GM13977 (cell line): ENCODE data around the gene MAFG.

Source experiments
- DNase-seq: peaks from one replicate; pipeline ENCODE4 v3.0.0; 2012; ENCODE audit warnings: low spot score
- in situ Hi-C: fragments of 300-500 bp; cut with MboI; formaldehyde crosslinking; loops from one replicate; pipeline ENCODE4 v1.12.0; 2022; ENCODE audit warnings: low sequenced_read_pairs, low pct_unique_long_range_greater_than_20kb, mixed read lengths, inconsistent platforms; ENCODE audit not compliant: unreplicated experiment
- TF ChIP-seq, protein P1 (sequence below): IDR thresholded peaks from 2 replicates; pipeline ENCODE4 v1.5.1; 2012; ENCODE audit warnings: mild to moderate bottlenecking, control low read depth; ENCODE audit not compliant: insufficient read depth; ENCODE audit errors: extremely low read depth, missing control alignments

The MAFG gene

GRCh38 chr17:81957691-81958432 lies 30.3 kb upstream of the MAFG start:
- DNase-seq: no peak
- TF ChIP-seq, protein P1, sequence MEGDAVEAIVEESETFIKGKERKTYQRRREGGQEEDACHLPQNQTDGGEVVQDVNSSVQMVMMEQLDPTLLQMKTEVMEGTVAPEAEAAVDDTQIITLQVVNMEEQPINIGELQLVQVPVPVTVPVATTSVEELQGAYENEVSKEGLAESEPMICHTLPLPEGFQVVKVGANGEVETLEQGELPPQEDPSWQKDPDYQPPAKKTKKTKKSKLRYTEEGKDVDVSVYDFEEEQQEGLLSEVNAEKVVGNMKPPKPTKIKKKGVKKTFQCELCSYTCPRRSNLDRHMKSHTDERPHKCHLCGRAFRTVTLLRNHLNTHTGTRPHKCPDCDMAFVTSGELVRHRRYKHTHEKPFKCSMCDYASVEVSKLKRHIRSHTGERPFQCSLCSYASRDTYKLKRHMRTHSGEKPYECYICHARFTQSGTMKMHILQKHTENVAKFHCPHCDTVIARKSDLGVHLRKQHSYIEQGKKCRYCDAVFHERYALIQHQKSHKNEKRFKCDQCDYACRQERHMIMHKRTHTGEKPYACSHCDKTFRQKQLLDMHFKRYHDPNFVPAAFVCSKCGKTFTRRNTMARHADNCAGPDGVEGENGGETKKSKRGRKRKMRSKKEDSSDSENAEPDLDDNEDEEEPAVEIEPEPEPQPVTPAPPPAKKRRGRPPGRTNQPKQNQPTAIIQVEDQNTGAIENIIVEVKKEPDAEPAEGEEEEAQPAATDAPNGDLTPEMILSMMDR: no peak
- in situ Hi-C loops: no loop called here

GRCh38 chr17:81956607-81957589 lies 29.4 kb upstream of the MAFG start:
- TF ChIP-seq, protein P1: no peak
- DNase-seq: no peak
- in situ Hi-C loops: no loop called here

DNA sequence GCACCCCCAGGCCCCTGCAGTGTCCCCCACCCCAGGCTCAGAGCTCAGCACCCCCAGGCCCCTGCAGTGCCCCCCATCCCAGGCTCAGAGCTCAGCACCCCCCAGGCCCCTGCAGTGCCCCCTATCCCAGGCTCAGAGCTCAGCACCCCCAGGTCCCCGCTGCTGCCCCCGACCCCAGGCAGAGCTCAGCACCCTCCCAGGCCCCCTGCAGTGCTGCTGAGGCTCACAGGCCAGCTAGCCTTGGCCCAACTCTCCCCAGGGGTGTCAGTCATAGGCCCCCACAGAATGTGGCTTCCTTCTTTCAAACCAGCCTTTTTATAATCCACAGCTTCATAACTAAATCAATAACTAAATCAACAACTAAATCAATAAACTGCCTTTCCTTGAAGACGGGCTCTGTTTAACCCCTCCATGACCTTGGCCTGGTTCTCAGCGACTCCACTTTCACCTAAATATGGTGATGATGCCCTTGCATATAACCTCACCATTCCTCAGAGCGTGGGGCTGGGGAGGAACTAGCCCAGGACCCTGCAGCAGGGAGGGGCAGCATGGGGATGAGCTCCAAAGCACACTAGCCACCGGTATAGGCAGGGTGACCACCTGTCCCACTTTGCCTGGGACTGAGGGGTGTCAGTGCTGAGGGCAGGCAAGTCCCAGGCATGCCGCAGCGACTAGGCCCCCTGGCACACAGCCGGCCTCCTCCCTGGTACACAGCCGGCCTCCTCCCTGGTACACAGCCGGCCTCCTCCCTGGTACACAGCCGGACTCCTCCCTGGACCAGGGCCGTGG lies 28.4 kb upstream of the MAFG start:
- no peak for DNase-seq
- in situ Hi-C loops: no loop called here
- TF ChIP-seq, protein P1: no peak

GRCh38 chr17:81955058-81955681 lies 27.6 kb upstream of the MAFG start:
- TF ChIP-seq, protein P1: no peak
- DNase-seq: no peak
- in situ Hi-C loops: no loop called here

- DNase-seq: no peak
- TF ChIP-seq, protein P1: no peak
- in situ Hi-C loops: no loop called here
Observed at GRCh38 chr17:81954131-81955057, 26.9 kb upstream of the MAFG start.
